ENCODE measurements around the gene ZNG1C.
"Not testable (repeated sequence)": the region's sequence is repeated elsewhere in the genome, so short reads cannot be mapped to it uniquely, and the experiment has no call there.

The ZNG1C gene

GRCh38 chr9:68342265-68343025, 100.7 kb downstream of the ZNG1C start:
- not testable (repeated sequence) for DNase-seq (ENCODE audit: extremely low read depth, low read depth)

- DNase-seq (ENCODE audit: extremely low read depth, low read depth), result not testable (repeated sequence)
Measured at GRCh38 chr9:68343242-68343641, 101.5 kb downstream of the ZNG1C start.

- DNase-seq (ENCODE audit: extremely low read depth, low read depth), result not testable (repeated sequence)
Measured at GRCh38 chr9:68343992-68344391, 102.2 kb downstream of the ZNG1C start.

All from AG09319 (cell line).